Measurements from ENCODE around the gene NTRK3.

Gene NTRK3

DNA sequence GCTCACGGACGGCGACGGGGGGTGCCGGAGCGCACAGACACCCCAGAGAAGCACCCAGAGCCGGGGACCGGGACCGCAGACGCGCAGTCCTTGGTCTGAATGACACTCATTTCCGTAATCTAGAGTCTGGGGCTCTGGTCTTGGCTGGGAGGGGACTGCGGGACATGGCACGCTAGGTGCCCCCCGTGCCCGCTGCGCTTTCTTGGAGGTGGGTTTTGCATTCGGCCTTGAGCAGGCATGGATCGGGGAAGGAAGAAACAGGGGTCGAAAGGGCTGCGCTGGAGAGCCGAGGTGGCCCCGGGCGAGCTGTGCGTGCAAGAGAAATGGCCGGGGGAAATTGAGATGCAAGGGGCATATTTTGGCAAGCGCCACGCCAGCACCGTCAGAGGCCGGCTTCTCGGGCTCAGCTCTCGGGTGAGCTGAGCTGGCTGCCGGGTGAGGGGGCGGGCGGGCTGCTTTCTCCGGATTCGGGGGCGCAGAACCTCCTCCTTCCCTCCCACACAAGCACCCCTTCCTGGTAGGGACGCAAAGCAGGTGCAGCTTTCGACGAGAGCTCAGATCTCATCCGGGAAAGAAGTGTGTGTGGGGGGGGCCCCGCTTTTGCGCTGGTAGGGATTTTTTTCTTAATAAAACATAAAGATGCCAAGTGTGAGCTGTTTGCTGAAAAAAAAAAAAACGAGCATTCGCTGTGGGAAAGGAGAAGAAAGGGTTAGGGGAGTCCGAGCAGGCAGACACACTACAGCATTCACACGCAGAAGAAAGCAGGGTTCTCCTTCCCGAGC is 963 bp upstream of the NTRK3 start:
- DNase-seq: peak in 1 of 2 experiments; percentile 30

DNA sequence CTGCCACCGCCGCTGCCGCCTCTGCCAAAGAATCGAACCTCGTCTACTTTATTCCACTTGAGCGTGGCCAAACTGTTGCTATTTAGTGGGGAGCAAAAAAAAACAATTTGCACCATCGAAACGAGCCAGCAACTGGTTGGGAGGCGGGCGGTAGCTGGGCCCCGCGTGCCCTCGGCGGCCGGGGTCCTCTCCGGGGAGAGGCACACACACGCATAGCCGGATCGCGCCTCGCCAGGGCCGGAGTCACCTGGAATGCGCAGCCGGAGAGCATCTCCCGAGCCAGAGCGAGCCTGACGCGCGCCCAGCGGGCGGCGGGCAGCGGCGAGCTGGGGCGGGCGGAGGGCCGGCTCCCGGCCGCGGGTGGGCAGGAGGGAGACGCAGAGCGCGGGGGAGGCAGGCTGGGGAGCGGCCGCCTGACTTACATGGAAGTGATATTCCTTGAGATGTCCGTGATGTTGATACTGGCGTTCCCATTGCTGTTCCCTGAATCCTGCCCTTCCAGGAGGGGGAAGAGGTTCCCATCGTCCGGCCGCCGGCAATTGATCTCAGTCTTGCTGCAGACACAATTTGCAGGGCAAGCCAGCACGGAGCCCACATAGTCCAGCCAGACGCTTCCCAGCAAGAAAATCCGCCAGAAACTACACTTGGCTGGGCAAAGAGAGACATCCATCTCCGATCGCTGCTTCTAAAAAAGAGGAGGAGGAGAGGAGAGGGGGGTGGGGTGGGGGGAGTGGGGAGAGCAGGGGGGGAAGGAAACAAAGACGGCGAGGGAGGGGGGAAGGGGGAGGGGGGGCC is 858 bp downstream of the NTRK3 start:
- peak in 1 of 2 experiments; percentile 59 for DNase-seq

DNA sequence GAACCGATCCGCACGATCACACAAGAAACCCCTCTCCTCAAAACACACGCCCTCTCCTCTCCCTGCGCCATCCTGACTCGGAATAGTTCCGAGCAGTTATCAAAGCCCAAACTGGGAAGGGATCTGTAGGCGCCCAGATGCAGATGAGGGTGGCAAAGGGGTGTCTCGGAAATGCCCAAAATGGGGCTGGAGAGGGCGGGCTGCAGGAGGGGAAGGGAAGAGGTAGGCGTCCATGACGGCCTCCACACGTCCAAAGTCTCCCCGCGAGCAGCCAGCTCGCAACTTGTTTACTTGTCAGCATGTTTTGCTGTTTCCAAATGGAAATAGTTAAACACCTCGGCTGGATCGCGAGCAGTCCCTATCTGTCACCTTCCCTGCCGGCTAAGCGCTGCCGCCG is 1.5 kb downstream of the NTRK3 start:
- no peak for DNase-seq

DNA sequence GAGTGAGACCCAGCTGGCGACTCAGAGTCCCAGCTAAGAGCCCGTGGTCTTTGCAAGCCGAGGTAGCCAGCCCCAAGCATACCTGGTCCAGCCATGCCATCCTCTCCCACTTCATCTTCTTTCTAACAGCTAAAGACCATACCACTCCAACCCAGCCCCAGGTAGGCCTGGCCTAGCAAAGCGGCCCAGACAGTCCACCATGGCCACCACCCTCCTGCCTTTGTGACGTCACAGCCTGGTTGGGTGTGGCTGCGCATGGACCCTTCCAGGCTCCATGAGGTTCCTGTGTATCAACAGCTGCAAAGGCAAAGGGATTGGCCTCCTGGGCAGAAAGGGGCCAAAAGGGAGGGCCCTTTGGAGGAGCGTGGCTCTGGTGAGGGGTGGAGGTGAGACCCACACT is 4.1 kb downstream of the NTRK3 start:
- DNase-seq: no peak

DNA sequence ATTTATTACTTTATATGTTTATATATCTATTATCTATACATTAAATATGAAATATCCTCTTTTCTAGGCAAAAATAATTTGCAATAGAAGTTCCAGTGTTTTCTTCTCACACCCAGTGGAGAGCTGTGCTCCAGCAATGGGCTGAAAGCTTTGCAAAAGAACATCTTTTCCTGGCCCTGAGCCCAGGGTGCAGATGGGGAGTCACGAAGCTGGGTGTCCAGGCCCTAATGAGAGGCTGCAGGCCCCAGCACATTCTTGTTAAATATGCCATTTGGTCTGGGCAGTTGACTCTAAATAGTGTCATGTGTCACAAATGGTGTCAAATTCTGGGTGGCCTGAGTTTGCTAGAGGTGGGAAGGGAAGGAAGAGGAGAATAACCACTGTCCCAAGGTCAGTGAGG is 5.7 kb downstream of the NTRK3 start:
- peak; percentile 78 to 87 for DNase-seq

DNA sequence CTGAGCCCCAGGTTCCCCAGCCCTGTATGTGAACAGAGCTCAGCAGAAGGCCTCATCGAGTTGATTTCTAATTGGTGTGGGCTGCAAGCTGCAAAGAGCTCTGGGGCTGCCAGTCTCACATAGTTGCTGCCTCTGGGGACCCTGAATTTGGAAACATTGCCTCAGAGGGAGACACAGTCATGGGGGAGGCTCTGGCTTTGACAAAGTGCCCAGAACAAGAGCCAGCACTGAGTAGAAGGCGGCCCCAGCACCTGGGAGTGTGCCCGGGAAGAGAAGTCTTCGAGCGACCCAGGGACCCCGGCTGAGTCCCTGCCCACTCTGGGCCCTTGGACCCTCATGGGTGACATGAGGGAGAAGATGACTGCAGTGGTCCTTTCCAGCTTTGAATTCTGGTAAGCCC is 7.3 kb downstream of the NTRK3 start:
- no peak for DNase-seq

DNA sequence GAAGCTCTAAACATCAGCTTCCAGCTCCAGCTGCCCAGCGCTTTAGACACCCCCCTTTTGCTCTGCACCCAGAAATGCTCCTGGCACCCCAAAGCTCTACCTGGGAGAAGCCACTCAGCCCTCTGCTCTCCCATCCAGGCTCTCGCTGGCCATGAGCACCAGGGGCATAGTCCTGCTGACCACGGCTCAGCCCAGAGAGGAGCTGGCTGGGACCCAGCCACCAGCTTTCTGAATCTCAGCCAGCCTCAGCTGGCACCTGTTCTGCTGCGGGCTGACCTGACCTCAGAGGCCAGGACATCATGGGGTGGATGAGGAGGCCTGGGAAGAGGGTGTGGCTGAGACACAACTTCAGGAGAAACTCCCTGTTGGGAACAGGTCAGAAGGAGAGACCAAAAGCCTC is 8.6 kb downstream of the NTRK3 start:
- no peak for DNase-seq

DNA sequence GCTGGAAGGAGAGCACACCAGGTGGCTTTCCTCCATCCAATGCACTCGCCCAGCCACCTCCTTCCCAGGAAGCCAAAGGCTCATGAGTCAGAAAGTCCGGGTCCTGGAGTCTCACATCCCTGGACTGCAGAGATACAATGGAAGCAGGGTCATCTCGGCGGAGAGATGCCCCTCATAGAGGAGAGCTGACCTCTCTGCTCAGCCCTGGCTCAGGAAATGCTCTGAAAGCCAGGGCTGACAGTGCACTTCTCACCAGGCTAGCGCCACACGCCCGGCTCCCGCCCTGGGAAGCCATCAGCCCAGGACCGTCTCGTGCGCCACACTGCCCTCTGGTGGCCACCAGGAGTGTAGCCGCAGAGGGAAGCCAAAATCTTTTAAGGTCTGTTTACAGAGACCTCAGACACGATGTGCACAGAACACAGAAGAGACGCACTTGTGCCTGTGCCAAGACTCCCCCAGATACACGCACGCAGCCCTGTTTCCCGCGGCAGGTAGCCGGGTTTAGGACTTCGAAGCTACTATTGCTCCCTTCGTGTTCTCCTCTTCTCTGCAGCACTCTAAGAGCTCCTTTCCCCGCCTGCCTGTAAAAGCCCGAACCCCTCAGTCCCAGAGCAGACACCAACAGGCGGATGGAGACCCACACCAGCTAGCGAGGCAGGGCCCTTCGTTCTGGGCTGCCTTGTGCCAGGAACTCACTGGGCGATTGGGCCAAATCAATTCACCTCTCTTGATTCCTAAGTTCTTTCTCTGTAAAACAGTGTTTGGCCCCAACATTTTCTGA is 9.7 kb downstream of the NTRK3 start:
- DNase-seq: peak; percentile 53 to 81

DNA sequence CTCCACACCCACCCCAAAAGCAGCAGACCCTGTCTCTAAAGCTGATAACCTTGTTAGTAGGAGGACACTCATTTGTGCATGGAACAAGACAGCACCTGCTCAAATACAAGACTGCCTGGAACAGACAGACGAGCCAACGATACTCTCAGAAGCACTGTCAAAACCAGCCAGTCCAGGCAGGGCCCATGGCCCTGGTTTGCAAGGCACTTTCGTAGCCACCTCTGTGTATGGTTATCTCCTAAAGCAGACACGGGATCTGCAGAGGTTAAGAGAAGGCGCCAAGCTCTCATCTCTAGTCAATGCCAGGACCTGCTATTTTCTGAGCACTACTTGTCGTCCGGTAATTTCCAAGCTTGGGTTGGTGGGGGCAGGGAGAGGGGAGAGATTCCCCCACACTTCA is 10.5 kb downstream of the NTRK3 start:
- no peak for DNase-seq

DNA sequence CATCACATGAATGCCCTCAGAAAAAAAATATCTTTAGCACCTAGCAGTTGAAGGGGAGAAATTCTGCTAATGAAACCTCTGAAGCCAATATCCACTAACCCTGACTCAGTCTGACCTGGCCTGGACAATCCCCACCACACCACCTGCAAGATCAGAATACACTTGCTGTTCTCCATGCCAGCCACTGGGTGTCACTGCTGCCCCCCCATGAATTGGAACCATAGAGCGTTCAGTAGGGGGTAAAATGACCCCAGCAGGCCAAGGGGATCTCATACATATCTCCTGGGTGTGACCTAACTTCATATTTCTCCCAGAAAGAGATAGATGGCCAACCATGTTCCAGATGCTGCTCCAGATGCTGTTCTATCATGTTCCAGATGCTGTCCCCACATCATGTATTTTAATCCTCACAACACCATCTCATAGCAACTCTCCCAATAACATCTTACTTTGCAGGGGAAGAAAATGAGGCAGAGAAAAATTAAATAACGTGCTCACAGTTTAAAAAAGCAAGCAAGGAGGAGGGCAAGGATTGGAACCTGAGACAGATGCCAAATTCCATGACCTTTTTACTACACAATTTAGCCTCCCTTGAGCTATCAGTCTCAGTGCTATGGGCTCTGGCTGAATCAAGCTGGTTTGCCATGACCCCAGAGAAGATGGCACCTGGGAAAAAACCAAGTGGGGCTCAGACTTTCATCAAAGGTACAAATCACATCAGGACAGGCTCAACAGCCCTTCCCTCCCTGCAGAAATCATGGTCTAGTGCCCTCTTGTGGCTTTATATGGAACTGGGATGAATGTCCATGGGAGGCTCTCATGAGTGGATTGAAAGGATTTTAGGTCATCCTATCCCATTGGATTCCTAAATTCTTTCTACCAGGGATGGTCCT is 12.4 kb downstream of the NTRK3 start:
- peak; percentile 64 to 65 for DNase-seq

DNA sequence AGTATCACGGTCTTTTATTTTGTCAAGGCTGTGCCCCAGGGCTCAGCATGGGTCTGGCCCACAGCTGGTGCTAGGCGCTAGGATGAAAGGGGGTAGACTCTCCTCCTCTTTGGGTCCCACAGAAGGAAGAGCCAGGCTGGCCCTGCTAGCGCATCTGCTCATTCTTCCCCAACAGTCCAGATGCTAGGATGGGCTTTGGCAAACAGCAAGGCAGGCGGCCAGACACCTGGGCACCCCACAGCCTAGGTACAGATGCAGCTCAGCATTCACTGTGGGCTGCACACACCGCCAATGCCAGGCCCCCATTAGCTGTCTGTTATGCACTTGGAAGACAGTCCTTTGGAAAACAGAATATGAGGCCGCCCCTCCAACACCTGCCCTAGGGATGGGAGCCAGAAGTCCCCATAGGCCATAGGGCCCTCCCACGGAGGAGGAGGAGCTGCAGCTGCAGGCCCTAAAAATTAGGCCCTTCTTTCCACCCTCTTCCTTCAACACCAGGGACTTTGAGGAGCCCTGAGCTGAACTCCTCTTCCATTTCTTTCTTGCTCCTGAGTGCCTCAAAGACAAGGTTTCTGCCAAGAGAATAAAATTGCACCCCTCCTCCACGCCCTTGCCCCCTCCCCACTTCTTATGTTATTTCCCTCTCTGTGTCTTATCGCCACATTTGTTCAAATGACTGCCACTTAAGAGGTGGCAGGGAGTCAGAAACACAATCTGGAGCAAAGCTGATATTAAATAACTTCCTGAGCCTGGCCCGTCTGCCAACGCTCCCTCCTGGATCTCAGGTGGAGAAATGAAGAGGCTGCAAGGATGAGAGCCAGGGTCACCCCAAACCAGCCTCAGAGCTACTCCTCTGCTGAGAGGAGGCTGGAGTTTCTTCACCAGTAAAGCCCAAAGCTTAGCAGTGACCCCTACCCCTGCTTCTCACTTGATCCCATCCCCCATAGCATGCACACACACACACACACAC is 13.7 kb downstream of the NTRK3 start:
- DNase-seq: peak in 1 of 2 experiments; percentile 44

DNA sequence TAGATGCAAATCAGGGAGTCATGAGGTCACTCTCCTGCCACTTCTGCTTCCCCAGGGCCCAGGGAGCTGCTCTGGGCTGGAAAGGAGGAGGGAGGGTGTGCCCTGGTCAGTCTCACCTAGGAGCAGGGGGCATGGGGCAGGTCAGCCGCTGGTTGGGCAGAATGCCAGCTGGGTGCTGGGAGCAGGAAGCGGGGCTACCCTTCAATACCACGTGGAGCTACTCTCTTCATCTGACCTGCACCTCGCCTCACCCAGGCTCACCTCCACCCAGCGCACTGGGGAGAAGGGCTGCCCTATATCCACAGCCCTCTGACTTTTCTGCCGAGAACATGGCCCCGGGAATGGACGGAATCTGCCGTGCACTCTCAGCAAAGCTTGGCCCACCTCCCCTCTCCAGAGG is 15.1 kb downstream of the NTRK3 start:
- DNase-seq: no peak

DNA sequence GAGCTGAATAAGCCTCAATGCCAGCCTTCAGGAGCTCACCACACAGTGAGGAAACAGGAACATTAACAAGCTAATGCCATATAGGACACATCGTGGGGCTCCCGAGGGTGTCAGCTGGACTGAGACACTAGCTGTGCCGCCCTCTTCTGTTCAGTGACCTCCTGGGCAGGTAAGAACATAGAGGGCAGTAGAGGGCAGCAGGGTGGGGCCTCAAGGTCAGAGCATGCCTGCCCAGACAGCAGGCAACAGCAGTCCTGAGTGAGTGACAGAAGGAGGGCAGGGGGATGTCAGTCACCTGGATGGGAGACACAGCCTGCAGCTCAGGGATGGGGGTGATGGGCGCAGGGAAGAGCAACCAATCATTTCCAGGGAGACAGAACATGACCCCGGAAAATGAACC is 15.5 kb downstream of the NTRK3 start:
- DNase-seq: no peak

DNA sequence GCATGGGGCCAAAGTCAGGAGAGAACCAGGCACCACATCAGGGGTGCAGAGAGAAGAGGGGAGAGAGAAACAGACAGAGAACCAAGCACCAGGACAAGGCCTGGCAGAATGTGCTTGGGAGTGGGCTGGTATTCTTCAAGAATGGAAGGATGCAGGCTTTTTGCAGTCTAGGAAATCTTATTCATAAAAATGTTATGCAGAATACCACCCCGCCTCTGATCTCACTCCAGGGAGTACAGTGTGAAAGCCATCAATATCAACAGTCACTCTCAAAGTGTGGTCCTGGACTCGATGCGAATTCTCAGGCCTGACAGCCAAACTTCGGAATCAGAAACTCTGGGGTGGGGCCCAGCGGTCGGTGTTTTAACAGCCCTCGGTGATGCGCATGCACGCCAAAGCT is 16.9 kb downstream of the NTRK3 start:
- DNase-seq: no peak

DNA sequence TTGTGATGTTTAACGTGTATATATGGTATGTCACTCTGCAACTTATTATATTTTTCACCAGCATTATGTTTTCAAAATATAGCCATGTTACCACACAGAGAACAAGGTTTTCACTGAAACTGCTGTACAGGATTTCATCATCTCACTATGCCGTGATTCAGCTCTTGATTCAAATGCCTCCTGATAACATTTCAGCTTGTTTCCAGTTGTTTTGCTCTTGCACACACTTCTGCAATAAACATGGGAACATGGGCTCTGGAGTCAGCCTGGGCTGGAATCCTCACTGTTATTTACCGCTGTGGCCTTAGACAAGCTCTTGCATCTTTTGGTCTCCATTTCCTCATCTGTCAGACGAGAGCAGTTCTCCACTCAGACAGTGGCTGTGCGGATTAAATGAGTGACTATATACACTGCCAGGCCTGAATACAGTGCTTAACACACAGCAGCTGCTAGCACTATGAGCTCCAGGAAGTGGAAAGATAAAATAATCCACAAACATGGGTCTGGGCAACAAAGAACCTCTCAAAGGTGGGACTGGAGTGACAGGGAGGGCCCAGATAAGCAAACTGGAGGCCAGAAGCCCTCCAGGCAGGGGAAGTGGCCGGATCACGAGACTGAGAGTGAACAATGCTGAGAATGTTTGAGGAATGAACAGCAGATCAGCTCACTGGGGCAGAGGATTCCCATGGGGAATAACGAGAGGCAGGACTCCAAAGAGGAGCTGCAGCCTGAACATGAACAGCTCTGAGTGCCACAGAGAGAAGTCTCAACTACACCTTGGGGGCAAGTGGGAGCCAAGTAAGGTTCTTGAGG is 17.7 kb downstream of the NTRK3 start:
- no peak for DNase-seq

DNA sequence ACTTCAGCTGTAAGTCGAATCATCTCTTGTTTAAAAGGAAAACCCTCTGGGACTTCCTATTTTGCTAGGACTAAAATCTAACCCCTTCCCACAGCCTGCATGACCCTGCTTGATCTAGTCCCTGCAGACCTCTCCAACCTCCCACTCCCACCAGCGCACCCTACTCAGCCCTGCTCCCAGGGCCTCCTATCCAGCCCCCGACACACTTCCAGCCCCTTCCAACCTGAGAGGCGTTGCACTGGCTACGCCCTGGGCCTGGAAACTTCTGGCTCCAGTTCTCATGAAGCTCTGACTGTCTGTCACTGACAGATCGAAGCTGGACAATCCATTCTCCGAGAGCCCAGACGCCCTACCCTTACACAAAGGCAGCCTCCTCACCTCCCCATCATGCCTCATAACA is 21.8 kb downstream of the NTRK3 start:
- no peak for DNase-seq

DNA sequence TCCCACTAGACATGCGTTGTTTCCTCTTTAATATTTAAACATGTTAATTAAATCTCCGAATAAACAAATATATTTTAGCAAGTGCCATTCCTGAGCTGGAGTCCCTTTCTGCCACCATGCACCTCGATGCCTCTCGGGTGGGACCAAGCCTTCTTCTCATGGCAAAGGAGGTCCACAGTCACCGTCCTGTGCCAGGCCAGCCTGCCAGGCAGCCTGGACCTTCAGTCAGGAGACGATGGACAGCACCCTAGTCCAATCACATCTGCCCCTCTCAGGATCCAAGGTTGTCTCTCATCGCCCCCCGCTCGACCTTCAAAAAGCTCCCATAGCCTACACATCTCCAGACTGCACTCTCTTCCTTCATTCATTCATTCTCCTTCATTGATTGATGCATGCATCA is 22.6 kb downstream of the NTRK3 start:
- DNase-seq: no peak

DNA sequence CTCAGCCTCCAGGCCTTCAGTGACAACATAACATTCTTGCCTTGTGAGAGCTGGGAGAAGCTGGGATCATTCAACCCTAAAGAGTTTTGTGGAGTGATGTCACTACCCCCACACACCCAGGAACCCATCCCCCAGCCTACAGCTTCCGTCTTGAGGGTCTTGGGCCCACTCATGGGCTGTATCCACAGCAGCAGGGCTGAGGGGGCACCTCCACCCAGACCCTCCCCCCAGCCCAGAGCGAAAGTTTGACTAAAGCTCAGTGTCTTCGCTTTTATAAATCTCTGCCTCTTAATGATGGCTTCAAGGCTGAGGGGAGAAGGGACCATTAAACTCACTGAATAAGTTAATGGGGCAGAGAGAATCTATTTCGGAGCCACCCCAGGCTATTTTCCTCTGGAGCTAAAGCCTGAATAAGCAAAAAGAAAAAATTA is 23.8 kb downstream of the NTRK3 start:
- DNase-seq: no peak

DNA sequence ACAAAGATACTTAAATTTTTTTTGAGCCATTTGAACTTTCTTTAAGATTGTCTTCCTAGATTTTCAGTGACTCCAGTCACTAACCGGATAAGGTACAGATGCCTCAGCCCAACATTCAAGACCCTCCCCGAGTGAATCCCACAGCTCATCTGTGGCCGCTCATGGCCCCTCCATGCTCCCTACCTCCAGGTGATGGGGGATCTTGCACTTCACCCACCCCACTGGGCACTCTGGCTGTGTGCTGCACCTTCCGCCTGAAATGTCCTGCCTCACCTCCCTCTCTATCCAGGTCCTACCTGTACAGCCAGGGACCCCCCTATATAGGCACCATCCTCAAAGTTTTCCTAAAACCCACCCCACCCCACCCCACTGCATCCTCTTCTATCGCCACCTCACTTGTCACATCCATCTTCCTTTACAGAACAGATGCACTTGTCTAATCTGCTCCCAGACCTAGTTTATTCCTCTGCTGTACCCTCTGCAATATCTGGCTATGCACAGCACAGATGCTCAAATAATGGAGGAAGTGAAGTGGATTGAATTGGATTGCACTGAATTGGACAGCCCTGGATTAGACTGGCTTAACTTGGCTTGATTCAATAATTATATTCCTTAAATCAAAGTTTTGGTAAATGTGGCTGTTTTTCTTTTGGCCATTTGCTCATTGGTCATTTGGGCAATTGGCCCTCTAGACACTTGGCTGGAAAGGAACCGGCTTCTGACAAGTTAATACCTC is 24.5 kb downstream of the NTRK3 start:
- peak; percentile 46 to 81 for DNase-seq

DNA sequence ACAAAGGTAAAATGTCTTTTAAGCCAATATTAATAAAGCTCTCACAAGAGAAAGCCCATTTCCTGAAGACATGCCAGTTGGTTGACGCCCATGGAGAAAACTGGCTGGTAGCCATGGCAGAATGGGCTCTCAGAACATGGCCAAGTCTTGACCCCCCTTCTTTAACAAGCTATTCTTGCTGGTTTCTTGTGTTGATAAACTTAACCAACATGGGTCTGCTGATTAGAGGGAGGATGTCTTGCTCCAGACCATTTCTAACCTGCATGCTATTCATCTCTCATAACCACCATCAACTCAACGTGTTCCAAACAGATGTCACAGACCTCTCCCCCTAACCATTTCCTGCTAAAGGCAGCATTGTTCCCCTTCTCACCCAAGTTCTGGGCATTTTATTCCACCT is 25.7 kb downstream of the NTRK3 start:
- no peak for DNase-seq
